ENCODE results near the gene MYO3A. TPM values are rescaled to one million over a fixed set of nuclear protein-coding genes. Genes with fewer than 3 reads are reported as not detected.
"Not testable (repeated sequence)": the region's sequence is repeated elsewhere in the genome, so short reads cannot be mapped to it uniquely, and the experiment has no call there.

Gene MYO3A
- total RNA-seq, 4 donors from 2014 or later, result 0.06 TPM; not detected in 3

DNA sequence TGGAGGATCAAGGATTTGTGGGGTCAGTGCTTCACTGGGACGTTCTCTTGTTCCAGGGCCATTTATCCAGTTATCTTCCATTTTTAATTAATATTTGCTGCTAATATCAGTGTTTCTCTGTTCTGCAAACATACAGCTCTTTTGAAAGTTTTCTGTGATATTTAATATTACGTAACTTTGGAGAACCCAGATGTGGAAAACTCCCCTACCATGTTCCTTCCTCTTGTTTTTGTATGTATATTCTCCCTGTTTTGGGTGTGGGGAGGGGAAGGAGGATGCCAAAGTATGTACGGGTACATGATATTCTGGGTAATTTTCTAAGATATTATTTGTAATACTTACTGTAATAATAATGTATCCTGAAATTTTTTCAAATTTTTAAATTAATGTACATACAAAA lies 55.9 kb downstream of the MYO3A start:
- no peak for DNase-seq (ENCODE audit: extremely low spot score)
- Histone ChIP-seq H3K36me3 (no peaks in the 10 kb centered on the region), H3K27ac (replicated peaks in 1 of 4) (no peak overlapping the region), H3K4me3 (no peak overlapping the region), H3K9me3 (no peaks in the 10 kb centered on the region), H3K27me3 (no peaks in the 10 kb centered on the region), H3K4me1 (no peaks in the 10 kb centered on the region)
- TF ChIP-seq POLR2A (IDR thresholded peaks at IDR 0.05; ENCODE audit: low read depth) (no peak), POLR2AphosphoS5 (IDR thresholded peaks at IDR 0.05) (no peak), EP300 (IDR thresholded peaks at IDR 0.05) (no peak)
- TF ChIP-seq, protein P1, sequence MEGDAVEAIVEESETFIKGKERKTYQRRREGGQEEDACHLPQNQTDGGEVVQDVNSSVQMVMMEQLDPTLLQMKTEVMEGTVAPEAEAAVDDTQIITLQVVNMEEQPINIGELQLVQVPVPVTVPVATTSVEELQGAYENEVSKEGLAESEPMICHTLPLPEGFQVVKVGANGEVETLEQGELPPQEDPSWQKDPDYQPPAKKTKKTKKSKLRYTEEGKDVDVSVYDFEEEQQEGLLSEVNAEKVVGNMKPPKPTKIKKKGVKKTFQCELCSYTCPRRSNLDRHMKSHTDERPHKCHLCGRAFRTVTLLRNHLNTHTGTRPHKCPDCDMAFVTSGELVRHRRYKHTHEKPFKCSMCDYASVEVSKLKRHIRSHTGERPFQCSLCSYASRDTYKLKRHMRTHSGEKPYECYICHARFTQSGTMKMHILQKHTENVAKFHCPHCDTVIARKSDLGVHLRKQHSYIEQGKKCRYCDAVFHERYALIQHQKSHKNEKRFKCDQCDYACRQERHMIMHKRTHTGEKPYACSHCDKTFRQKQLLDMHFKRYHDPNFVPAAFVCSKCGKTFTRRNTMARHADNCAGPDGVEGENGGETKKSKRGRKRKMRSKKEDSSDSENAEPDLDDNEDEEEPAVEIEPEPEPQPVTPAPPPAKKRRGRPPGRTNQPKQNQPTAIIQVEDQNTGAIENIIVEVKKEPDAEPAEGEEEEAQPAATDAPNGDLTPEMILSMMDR (IDR thresholded peaks at IDR 0.05), result no peak
- 85% methylated on average over 3 of the region's 3 CpGs for WGBS
- intact Hi-C loops (cut with DNase I), result no loop called here

DNA sequence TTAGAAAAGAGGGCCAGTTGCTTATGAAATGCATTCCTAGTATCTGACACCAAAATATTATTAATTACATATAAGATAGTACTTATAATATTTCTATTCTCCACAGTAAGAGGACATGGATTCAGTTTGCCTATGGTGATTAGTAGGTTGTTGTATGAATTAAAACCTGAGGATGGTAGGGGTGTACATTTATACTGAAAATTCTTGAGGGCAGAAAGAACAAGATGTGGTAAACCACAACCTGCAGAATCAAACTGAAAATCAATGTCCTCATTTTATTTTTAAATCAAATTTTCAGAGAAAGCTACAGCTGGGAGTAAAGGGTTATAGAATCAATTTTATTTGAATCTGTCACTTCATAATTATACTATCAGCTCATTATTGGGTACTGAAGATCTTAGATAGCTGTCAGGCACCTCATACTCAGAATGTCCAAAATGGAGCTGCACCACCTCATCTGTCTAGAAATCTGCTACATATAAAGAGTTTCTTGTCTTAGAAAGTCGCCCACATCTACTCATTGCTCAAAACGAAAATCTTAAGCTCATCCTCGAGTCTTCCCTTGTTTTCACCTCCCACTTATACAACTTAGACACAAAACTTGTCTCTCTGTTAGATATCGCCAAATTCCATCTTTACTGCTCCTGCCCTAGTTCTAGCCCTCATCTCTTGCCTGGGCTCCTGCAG lies 65.4 kb downstream of the MYO3A start:
- intact Hi-C loops (cut with DNase I), result no loop called here
- H3K27me3 ChIP-seq, result peaks cover 0 to 4% (median 0%) of the 10 kb centered on the region in 4 donors
- H3K4me1 ChIP-seq, result no peaks in the 10 kb centered on the region
- no peak overlapping the region for H3K4me3 ChIP-seq
- H3K9me3 ChIP-seq, result no peaks in the 10 kb centered on the region
- 83% methylated on average over 4 of the region's 4 CpGs for WGBS
- no peak overlapping the region for H3K27ac ChIP-seq (replicated peaks in 1 of 4)
- TF ChIP-seq POLR2AphosphoS5 (IDR thresholded peaks at IDR 0.05), result no peak
- TF ChIP-seq, protein P1 (IDR thresholded peaks at IDR 0.05), result no peak
- no peak for TF ChIP-seq POLR2A (IDR thresholded peaks at IDR 0.05; ENCODE audit: low read depth)
- DNase-seq (ENCODE audit: extremely low spot score), result no peak
- H3K36me3 ChIP-seq, result no peaks in the 10 kb centered on the region

DNA sequence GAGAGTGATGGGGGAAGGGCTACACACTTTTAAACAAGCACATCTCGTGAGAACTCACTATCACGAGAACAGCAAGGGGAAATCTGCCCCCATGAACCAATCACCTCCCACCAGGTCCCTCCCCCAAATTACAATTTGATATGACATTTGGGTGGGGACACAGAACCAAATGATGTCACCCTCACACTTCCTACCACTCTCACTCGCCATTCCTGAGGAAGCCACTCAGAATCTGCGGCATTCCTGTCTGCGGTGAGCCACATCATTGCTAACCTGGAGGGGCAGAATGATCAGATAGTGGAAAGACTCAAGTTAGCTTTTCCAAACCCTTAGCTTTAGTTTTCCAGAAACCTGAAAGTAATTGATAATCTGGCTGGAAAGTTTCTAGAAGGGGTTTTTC lies 66.9 kb downstream of the MYO3A start:
- Histone ChIP-seq H3K27ac (replicated peaks in 1 of 4) (no peak overlapping the region), H3K36me3 (no peaks in the 10 kb centered on the region), H3K9me3 (no peaks in the 10 kb centered on the region), H3K4me1 (no peaks in the 10 kb centered on the region), H3K27me3 (peaks cover 0 to 4% (median 0%) of the 10 kb centered on the region in 4 donors), H3K4me3 (no peak overlapping the region)
- intact Hi-C loops (cut with DNase I), result no loop called here
- no peak for TF ChIP-seq POLR2A (IDR thresholded peaks at IDR 0.05; ENCODE audit: low read depth)
- no peak for TF ChIP-seq POLR2AphosphoS5 (IDR thresholded peaks at IDR 0.05)
- no peak for TF ChIP-seq EP300 (IDR thresholded peaks at IDR 0.05)
- TF ChIP-seq, protein P1 (IDR thresholded peaks at IDR 0.05), result no peak
- no peak for DNase-seq (ENCODE audit: extremely low spot score)
- WGBS, result 79% methylated on average over 5 of the region's 5 CpGs

DNA sequence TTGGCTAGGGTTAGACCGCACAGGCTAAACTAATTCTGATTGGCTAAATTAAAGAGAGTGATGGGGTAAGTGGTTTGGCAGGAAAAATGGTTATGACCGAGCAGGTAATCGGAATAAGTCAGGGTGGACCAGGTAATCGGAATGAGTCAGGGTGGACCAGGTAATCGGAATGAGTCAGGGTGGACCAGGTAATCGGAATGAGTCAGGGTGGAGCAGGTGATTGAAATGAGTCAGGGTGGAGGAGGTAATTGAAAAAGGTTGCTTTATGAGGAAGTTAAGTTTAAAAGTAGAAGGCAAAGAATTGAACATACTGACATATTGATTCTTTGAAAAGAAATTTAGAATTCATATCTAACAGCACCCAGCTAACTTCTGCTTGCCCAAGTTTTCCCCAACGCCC lies 68.4 kb downstream of the MYO3A start:
- DNase-seq (ENCODE audit: extremely low spot score); H3K27ac ChIP-seq (replicated peaks in 1 of 4); H3K9me3 ChIP-seq; H3K4me1 ChIP-seq; H3K27me3 ChIP-seq; H3K4me3 ChIP-seq; intact Hi-C loops (cut with DNase I); H3K36me3 ChIP-seq: not testable (repeated sequence)
- WGBS, result 94% methylated on average over 7 of the region's 7 CpGs

DNA sequence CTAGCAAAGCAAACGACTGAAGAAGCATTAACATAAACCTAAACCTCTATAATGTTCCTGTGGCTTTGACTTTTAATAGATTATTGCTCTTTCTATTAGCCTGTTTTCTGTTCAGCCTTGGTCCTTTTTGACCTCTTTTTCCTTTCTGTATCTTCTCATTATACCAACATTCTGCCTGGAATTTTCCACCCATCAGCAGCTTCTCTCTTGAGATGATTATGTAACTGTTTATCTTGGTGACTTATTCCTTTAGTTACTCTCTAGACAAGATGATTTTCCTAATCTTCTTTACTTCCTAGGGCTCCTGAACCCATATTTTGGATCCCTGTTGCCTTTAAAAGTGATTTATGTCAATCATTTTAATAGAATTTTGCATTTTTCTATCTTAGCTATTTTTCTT lies 81.1 kb downstream of the MYO3A start:
- intact Hi-C loops (cut with DNase I), result no loop called here
- H3K4me1 ChIP-seq, result no peaks in the 10 kb centered on the region
- no peaks in the 10 kb centered on the region for H3K36me3 ChIP-seq
- H3K27ac ChIP-seq (replicated peaks in 1 of 4), result no peak overlapping the region
- DNase-seq (ENCODE audit: extremely low spot score), result no peak
- H3K9me3 ChIP-seq, result peaks cover 0 to 11% (median 4%) of the 10 kb centered on the region in 4 donors
- TF ChIP-seq EP300 (IDR thresholded peaks at IDR 0.05), result no peak
- TF ChIP-seq POLR2AphosphoS5 (IDR thresholded peaks at IDR 0.05), result no peak
- TF ChIP-seq POLR2A (IDR thresholded peaks at IDR 0.05; ENCODE audit: low read depth), result no peak
- TF ChIP-seq, protein P1 (IDR thresholded peaks at IDR 0.05), result no peak
- H3K27me3 ChIP-seq, result no peaks in the 10 kb centered on the region
- WGBS, result 72% methylated on average over 1 of the region's 1 CpG
- H3K4me3 ChIP-seq, result no peak overlapping the region

Data from esophagus muscularis mucosa (tissue), 4 donors.